Measurements from ENCODE around the gene ROR1. TPM values are rescaled to one million over a fixed set of nuclear protein-coding genes. Genes with fewer than 3 reads are reported as not detected.

Gene ROR1
- total RNA-seq, 1 donor from 2014 or later: 131 TPM

DNA sequence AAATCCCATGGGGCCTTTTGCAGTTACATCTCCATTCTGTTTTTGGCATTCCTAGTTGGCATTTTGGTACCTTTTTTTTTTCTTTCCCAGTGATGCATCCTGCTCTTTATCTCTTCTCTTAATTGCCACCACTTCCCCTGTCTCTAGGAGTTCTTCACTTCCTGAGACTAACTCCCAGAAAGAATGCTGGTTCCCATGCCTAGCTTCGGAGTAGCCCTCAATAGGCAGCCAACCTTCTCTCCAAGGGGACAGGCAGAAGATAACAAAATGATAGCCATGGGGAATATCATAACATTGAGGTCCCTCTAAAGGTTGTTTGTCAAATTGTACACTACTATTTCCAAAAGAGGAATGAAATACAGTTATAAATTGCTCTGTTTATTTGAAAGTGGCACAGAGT, 279.0 kb downstream of the ROR1 start:
- H3K4me1 Mint-ChIP-seq (ENCODE audit: low read depth): peaks cover 55% of the 10 kb centered on the region
- TF ChIP-seq CTCF (IDR thresholded peaks at IDR 0.05): no peak
- peak overlapping the region; percentile 34 for H3K27ac Mint-ChIP-seq (ENCODE audit: unreplicated experiment)
- no peak for DNase-seq (ENCODE audit: low spot score)
- peaks cover 27% of the 10 kb centered on the region for H3K36me3 Mint-ChIP-seq (ENCODE audit: low read depth)
- H3K27me3 Mint-ChIP-seq (ENCODE audit: low read depth): no peaks in the 10 kb centered on the region
- no peaks in the 10 kb centered on the region for H3K9me3 Mint-ChIP-seq (ENCODE audit: low read depth)
- no peak overlapping the region for H3K4me3 Mint-ChIP-seq (ENCODE audit: unreplicated experiment)

DNA sequence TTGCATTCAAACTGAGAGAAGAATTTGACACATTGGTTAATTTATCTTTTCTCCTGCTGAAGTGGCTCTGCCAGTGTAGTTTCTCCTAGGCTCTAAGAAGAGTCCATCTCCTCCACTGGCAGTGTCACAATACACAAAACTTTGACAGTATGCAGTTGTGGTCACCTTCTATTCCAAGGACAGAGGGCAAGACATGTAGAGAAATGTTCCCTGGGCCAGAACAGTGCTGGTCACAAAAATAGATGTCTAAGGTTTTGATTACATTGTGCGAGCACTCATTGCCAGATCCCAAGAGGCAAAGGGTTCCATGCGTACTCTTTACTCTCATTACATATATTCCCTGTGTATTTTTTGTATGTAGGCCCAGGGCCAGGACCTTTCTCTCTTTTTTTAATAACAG, 281.5 kb downstream of the ROR1 start:
- peaks cover 43% of the 10 kb centered on the region for H3K4me1 Mint-ChIP-seq (ENCODE audit: low read depth)
- no peak for TF ChIP-seq CTCF (IDR thresholded peaks at IDR 0.05)
- no peak for DNase-seq (ENCODE audit: low spot score)
- peak overlapping the region; percentile 34 for H3K27ac Mint-ChIP-seq (ENCODE audit: unreplicated experiment)
- H3K27me3 Mint-ChIP-seq (ENCODE audit: low read depth): no peaks in the 10 kb centered on the region
- H3K9me3 Mint-ChIP-seq (ENCODE audit: low read depth): peaks cover 6% of the 10 kb centered on the region
- peaks cover 32% of the 10 kb centered on the region for H3K36me3 Mint-ChIP-seq (ENCODE audit: low read depth)
- H3K4me3 Mint-ChIP-seq (ENCODE audit: unreplicated experiment): no peak overlapping the region

DNA sequence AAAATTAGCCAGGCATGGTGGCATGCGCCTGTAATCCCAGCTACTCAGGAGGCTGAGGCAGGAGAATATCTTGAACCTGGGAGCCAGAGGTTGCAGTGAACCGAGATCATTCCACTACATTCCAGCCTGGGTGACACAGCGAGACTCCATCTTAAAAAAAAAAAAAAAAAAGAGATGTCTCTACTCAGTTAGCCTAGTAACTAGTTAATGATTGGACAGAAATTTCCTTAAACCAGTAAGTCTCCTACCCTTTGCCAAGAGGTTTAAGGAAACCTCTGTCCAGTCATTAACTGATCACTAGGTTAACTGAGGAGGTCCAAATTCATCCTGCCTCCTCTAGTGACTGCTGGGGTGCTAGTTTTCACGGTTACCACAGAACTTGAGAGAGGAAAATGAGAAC, 285.7 kb downstream of the ROR1 start:
- Mint-ChIP-seq H3K27me3 (ENCODE audit: low read depth) (no peaks in the 10 kb centered on the region), H3K4me1 (ENCODE audit: low read depth) (peaks cover 56% of the 10 kb centered on the region), H3K4me3 (ENCODE audit: unreplicated experiment) (no peak overlapping the region), H3K36me3 (ENCODE audit: low read depth) (peaks cover 39% of the 10 kb centered on the region), H3K9me3 (ENCODE audit: low read depth) (peaks cover 6% of the 10 kb centered on the region), H3K27ac (ENCODE audit: unreplicated experiment) (no peak overlapping the region)
- no peak for DNase-seq (ENCODE audit: low spot score)
- TF ChIP-seq CTCF (IDR thresholded peaks at IDR 0.05): no peak

DNA sequence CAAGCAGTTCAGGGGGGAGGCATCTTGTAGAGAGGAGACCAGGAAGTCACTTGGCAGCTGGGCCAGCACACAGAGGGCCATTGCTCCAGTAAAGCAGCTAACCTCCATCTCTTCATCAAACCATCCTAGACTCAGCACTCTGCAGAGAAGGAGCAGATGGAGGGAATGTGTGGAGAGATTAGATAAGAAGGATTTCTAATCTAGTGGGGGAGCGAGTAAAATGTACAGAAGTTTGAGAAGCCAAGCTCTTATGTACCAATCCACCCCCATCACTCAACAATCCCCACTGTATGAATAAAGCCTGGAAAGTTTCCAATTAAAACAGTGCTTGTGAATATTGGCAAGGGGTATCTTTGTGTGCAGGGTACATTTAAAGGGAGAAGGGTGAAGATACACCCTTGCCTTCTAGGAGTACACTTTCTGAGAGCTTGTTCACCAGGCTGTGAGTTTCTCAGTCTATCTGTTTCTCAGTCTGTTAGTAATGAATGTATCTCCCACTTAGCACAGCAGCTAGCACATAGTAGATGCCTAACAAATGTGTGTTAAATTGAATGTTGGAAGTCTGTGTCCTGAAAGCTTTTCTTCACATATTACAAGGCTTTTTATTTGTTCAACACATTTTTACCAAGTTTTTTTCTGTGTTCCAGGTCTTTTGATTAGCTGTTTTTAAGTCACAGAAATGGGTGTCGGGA, 286.9 kb downstream of the ROR1 start:
- Mint-ChIP-seq H3K27ac (ENCODE audit: unreplicated experiment) (peak overlapping the region; percentile 71), H3K36me3 (ENCODE audit: low read depth) (peaks cover 34% of the 10 kb centered on the region), H3K9me3 (ENCODE audit: low read depth) (peaks cover 6% of the 10 kb centered on the region), H3K4me1 (ENCODE audit: low read depth) (peaks cover 60% of the 10 kb centered on the region), H3K4me3 (ENCODE audit: unreplicated experiment) (no peak overlapping the region), H3K27me3 (ENCODE audit: low read depth) (no peaks in the 10 kb centered on the region)
- no peak for DNase-seq (ENCODE audit: low spot score)
- TF ChIP-seq CTCF (IDR thresholded peaks at IDR 0.05): no peak

- Mint-ChIP-seq H3K27me3 (ENCODE audit: low read depth) (no peaks in the 10 kb centered on the region), H3K36me3 (ENCODE audit: low read depth) (peaks cover 34% of the 10 kb centered on the region), H3K4me3 (ENCODE audit: unreplicated experiment) (peak overlapping the region; percentile 20), H3K9me3 (ENCODE audit: low read depth) (peaks cover 6% of the 10 kb centered on the region), H3K4me1 (ENCODE audit: low read depth) (peaks cover 64% of the 10 kb centered on the region), H3K27ac (ENCODE audit: unreplicated experiment) (peak overlapping the region; percentile 67)
- TF ChIP-seq CTCF (IDR thresholded peaks at IDR 0.05): no peak
- DNase-seq (ENCODE audit: low spot score): no peak
These were observed 287.8 kb downstream of the ROR1 start for GRCh38 chr1:64061430-64062104.
